Thyroid gland (tissue), 4 donors: ENCODE data around the gene HRAS. TPM values are rescaled to one million over a fixed set of nuclear protein-coding genes. Genes with fewer than 3 reads are reported as not detected.

Source experiments
- DNase-seq, 2 donors: peaks; one replicate each; pipeline ENCODE4 v3.0.0-alpha.2; 2019
- H3K27ac ChIP-seq, 3 donors: fragments of 200-600 bp; sonication (generic); 1 replicate in 2 of 3; 2 replicates in 1 of 3; pipeline ENCODE4 v1.5.1; 2016 to 2019; ENCODE audit warnings: mild to moderate bottlenecking in 1 of 3, moderate library complexity in 1 of 3
- H3K27me3 ChIP-seq: fragments of 200-600 bp; sonication (generic); one replicate; pipeline ENCODE4 v1.5.1; 2019
- H3K36me3 ChIP-seq, 2 donors: fragments of 200-600 bp; sonication (generic); one replicate each; pipeline ENCODE4 v1.5.1; 2016 to 2019
- H3K4me1 ChIP-seq, 2 donors: fragments of 200-600 bp; sonication (generic); one replicate each; pipeline ENCODE4 v1.5.1; 2017 to 2019
- H3K4me3 ChIP-seq, 3 donors: fragments of 200-600 bp; sonication (generic); replicated peaks in 1 of 3; 1 replicate in 2 of 3; 2 replicates in 1 of 3; pipeline ENCODE4 v1.5.1; 2016; ENCODE audit warnings: mild to moderate bottlenecking in 1 of 3
- H3K9me3 ChIP-seq: fragments of 200-600 bp; sonication (generic); one replicate; pipeline ENCODE4 v1.5.1; 2017
- CTCF ChIP-seq, 6 experiments: fragments of 200-600 bp in 3 of 6; fragments of 450-650 bp in 3 of 6; sonication (generic) in 3 of 6; IDR thresholded peaks; one replicate each; pipeline ENCODE4 v1.5.1; 2016 to 2019; ENCODE audit warnings: antibody characterized with exemption in 6 of 6, mild to moderate bottlenecking in 2 of 6, inconsistent platforms in 1 of 6, moderate library complexity in 1 of 6
- POLR2A ChIP-seq, 2 donors: fragments of 450-650 bp; IDR thresholded peaks; one replicate each; pipeline ENCODE4 v1.6.1; 2017; ENCODE audit warnings: antibody characterized with exemption in 2 of 2, mild to moderate bottlenecking in 2 of 2, moderate library complexity in 1 of 2
- WGBS, 2 donors: methylation state at CpG; one replicate each; pipeline ENCODE4 v1.1.5; 2017; 5-methylcytosine and 5-hydroxymethylcytosine counted together
- intact Hi-C: fragments of 100-400 bp; cut with DNase I; formaldehyde crosslinking; loops from one replicate; pipeline ENCODE4 v1.15.1; 2023
- total RNA-seq, 4 donors: library from RNA; depleted of rRNA; stranded (reverse); fragments of >200 nt; gene quantifications; one replicate each; pipeline ENCODE4 v1.2.3, GENCODE V29; 2016

HRAS gene
- total RNA-seq, 4 donors from 2014 or later, result 16.9 to 41.3 (median 29.9) TPM

- no peak for DNase-seq
- WGBS, 2 donors, result 83 to 87% methylated on average over 1 to 3 of the region's 18 CpGs
Observed at GRCh38 chr11:529728-530411, 5.5 kb downstream of the HRAS start.

GRCh38 chr11:528815-529727 lies 6.3 kb downstream of the HRAS start:
- 83 to 84% methylated on average over 7 to 15 of the region's 29 CpGs for WGBS, 2 donors
- Histone ChIP-seq H3K27ac (no peak overlapping the region), H3K36me3 (peaks cover 17 to 20% of the 10 kb centered on the region in 2 donors), H3K27me3 (no peaks in the 10 kb centered on the region), H3K9me3 (no peaks in the 10 kb centered on the region), H3K4me3 (no peak overlapping the region), H3K4me1 (peaks cover 0 to 9% of the 10 kb centered on the region in 2 donors)
- TF ChIP-seq POLR2A (IDR thresholded peaks at IDR 0.05) (no peak), CTCF (IDR thresholded peaks at IDR 0.05) (no peak)
- intact Hi-C loops, result no loop called here
- no peak for DNase-seq

More at GRCh38 chr11:529728-530411, 5.5 kb downstream of the HRAS start:
- no peaks in the 10 kb centered on the region for H3K9me3 ChIP-seq
- H3K4me1 ChIP-seq, result peaks cover 5 to 15% of the 10 kb centered on the region in 2 donors
- peaks cover 17 to 20% of the 10 kb centered on the region in 2 donors for H3K36me3 ChIP-seq
- H3K4me3 ChIP-seq, result no peak overlapping the region
- no peak for TF ChIP-seq POLR2A (IDR thresholded peaks at IDR 0.05)
- no peak for TF ChIP-seq CTCF (IDR thresholded peaks at IDR 0.05)
- no peak overlapping the region for H3K27ac ChIP-seq
- H3K27me3 ChIP-seq, result no peaks in the 10 kb centered on the region
- intact Hi-C loops, result no loop called here

- intact Hi-C loops, result no loop called here
- Histone ChIP-seq H3K36me3 (peaks cover 17 to 18% of the 10 kb centered on the region in 2 donors), H3K4me1 (peaks cover 0 to 4% of the 10 kb centered on the region in 2 donors), H3K4me3 (no peak overlapping the region), H3K27me3 (no peaks in the 10 kb centered on the region), H3K27ac (no peak overlapping the region), H3K9me3 (no peaks in the 10 kb centered on the region)
- TF ChIP-seq POLR2A (IDR thresholded peaks at IDR 0.05), result no peak
- TF ChIP-seq CTCF (IDR thresholded peaks at IDR 0.05), result no peak
- 82 to 100% methylated on average over 2 to 27 of the region's 30 CpGs for WGBS, 2 donors
- no peak for DNase-seq
Observed at GRCh38 chr11:528166-528814, 7.1 kb downstream of the HRAS start.

- no peak overlapping the region for H3K27ac ChIP-seq
- no peak overlapping the region for H3K4me3 ChIP-seq
- H3K27me3 ChIP-seq, result no peaks in the 10 kb centered on the region
- intact Hi-C loops, result no loop called here
- TF ChIP-seq CTCF (IDR thresholded peaks at IDR 0.05) (no peak), POLR2A (IDR thresholded peaks at IDR 0.05) (no peak)
- 83 to 88% methylated on average over 15 to 17 of the region's 17 CpGs for WGBS, 2 donors
- DNase-seq, result no peak
- H3K4me1 ChIP-seq, result no peaks in the 10 kb centered on the region
- no peaks in the 10 kb centered on the region for H3K9me3 ChIP-seq
- no peaks in the 10 kb centered on the region for H3K36me3 ChIP-seq
Observed at GRCh38 chr11:526192-526591, 9.2 kb downstream of the HRAS start.
